Endothelial cell of umbilical vein (primary cell): ENCODE measurements around the gene ZNF75A. TPM values are rescaled to one million over a fixed set of nuclear protein-coding genes. Genes with fewer than 3 reads are reported as not detected.

Experiments used
- BruUV-seq: library from RNA; stranded (reverse); fragments of 400-500 nt; replicated peaks from 2 replicates; lab custom pipeline; 2021; lab: Mats Ljungman, UMichigan
- CTCF ChIA-PET: fragments of 300-600, 350-600 bp; sonication (Branson Sonifier 250); formaldehyde crosslinking; loops from one replicate; lab custom pipeline; 2021; ENCODE audit warnings: antibody characterized with exemption, inconsistent platforms; lab: Charles Lee
- POLR2A ChIA-PET: fragments of 300-600, 350-600 bp; sonication (Branson Sonifier 250); formaldehyde crosslinking; loops from one replicate; lab custom pipeline; 2021; ENCODE audit warnings: antibody characterized with exemption, inconsistent platforms; lab: Charles Lee
- DNase-seq: peaks from one replicate; pipeline ENCODE4 v3.0.0-alpha.2; 2011; ENCODE audit warnings: low read depth, low spot score
- FAIRE-seq: peaks from 2 replicates; lab custom pipeline; 2011; peaks lifted over from hg19 to GRCh38; lab: Jason Lieb, UNC
- H2AFZ ChIP-seq: 2 replicates; pipeline ENCODE4 v1.6.0; 2012; ENCODE audit warnings: low read depth, low read length, control low read depth, inconsistent platforms
- H3K27ac ChIP-seq: 2 replicates; pipeline ENCODE4 v1.5.1; 2011; ENCODE audit warnings: low read depth, mild to moderate bottlenecking, control low read depth, low read length, moderate library complexity; ENCODE audit not compliant: insufficient read depth
- H3K27me3 ChIP-seq, 2 experiments: 2 replicates each; pipeline versions ENCODE4 v1.6.0 to v1.6.1; 2011; ENCODE audit warnings: low read length in 2 of 2, mixed read lengths in 1 of 2; ENCODE audit not compliant: control insufficient read depth in 2 of 2, insufficient read depth in 2 of 2
- H3K36me3 ChIP-seq, 2 experiments: 2 replicates in 1 of 2; 3 replicates in 1 of 2; pipeline ENCODE4 v1.5.1; 2011; ENCODE audit warnings: low read length in 2 of 2, mild to moderate bottlenecking in 1 of 2, moderate library complexity in 1 of 2; ENCODE audit not compliant: control insufficient read depth in 2 of 2, insufficient read depth in 2 of 2; ENCODE audit errors: extremely low read depth in 1 of 2
- H3K4me1 ChIP-seq: 3 replicates; pipeline ENCODE4 v1.5.1; 2011; ENCODE audit warnings: mild to moderate bottlenecking, low read length; ENCODE audit not compliant: control insufficient read depth, insufficient read depth; ENCODE audit errors: extremely low read depth
- H3K4me2 ChIP-seq: 2 replicates; pipeline ENCODE4 v1.6.1; 2011; ENCODE audit warnings: low read length, control low read depth, mixed read lengths; ENCODE audit not compliant: insufficient read depth
- H3K4me3 ChIP-seq, 3 experiments: fragments of 200-600 bp in 1 of 3; sonication (generic), shearing (Covaris generic) in 1 of 3; replicated peaks in 1 of 3; 2 replicates each; pipeline ENCODE4 v1.5.1; 2011 to 2016; ENCODE audit warnings: control low read depth in 3 of 3, low read length in 3 of 3, mild to moderate bottlenecking in 2 of 3, inconsistent platforms in 1 of 3, low read depth in 1 of 3, moderate library complexity in 1 of 3; ENCODE audit not compliant: insufficient read depth in 1 of 3
- H3K79me2 ChIP-seq: 2 replicates; pipeline ENCODE4 v1.6.0; 2012; ENCODE audit warnings: low read length, inconsistent platforms; ENCODE audit not compliant: control insufficient read depth, insufficient read depth
- H3K9ac ChIP-seq: replicated peaks from 2 replicates; pipeline ENCODE3; 2011; ENCODE audit warnings: low read length, control low read depth; ENCODE audit not compliant: insufficient read depth; ENCODE audit errors: extremely low read depth
- H3K9me1 ChIP-seq: replicated peaks from 3 replicates; pipeline ENCODE4 v1.6.0; 2011; ENCODE audit warnings: mild to moderate bottlenecking, low read length; ENCODE audit not compliant: control insufficient read depth, insufficient read depth; ENCODE audit errors: extremely low read depth
- H3K9me3 ChIP-seq: replicated peaks from 2 replicates; pipeline ENCODE4 v1.5.1; 2012; ENCODE audit warnings: low read length, inconsistent platforms; ENCODE audit not compliant: control insufficient read depth, insufficient read depth
- H4K20me1 ChIP-seq: replicated peaks from 2 replicates; pipeline ENCODE3; 2011; ENCODE audit warnings: mild to moderate bottlenecking, low read length; ENCODE audit not compliant: control insufficient read depth, insufficient read depth; ENCODE audit errors: extremely low read depth
- EZH2 ChIP-seq: IDR thresholded peaks from 2 replicates; pipeline ENCODE4 v1.6.1; 2012; ENCODE audit warnings: borderline replicate concordance, low read depth, mild to moderate bottlenecking, moderate library complexity, low read length, inconsistent platforms; ENCODE audit not compliant: severe bottlenecking
- FOS ChIP-seq: IDR thresholded peaks from 2 replicates; pipeline ENCODE4 v1.6.1; 2011; ENCODE audit warnings: mild to moderate bottlenecking, low read length, moderate library complexity, borderline replicate concordance; ENCODE audit not compliant: insufficient read depth
- GATA2 ChIP-seq: IDR thresholded peaks from 2 replicates; pipeline ENCODE4 v1.7.0; 2011; ENCODE audit warnings: low read depth, mild to moderate bottlenecking, moderate library complexity, mixed read lengths, low read length; ENCODE audit not compliant: insufficient read length, insufficient read depth
- JUN ChIP-seq: IDR thresholded peaks from 2 replicates; pipeline ENCODE4 v1.6.1; 2011; ENCODE audit warnings: borderline replicate concordance, low read depth; ENCODE audit not compliant: insufficient read length, insufficient read depth
- MYC ChIP-seq: IDR thresholded peaks from one replicate; pipeline ENCODE4 v1.6.1; 2011; ENCODE audit warnings: mild to moderate bottlenecking, low read depth, low read length
- POLR2A ChIP-seq: IDR thresholded peaks from 2 replicates; pipeline ENCODE4 v1.6.1; 2012; ENCODE audit warnings: low read depth, mild to moderate bottlenecking, control low read depth, low read length
- POLR2AphosphoS5 ChIP-seq: IDR thresholded peaks from 2 replicates; pipeline ENCODE4 v1.6.1; 2012; ENCODE audit warnings: low read depth, mild to moderate bottlenecking, control low read depth, low read length, moderate library complexity; ENCODE audit not compliant: insufficient read depth
- dilution Hi-C: fragments of 300-500 bp; cut with MboI; formaldehyde crosslinking; loops from one replicate; pipeline ENCODE4 v1.15.0; 2019; ENCODE audit warnings: low sequenced_read_pairs; ENCODE audit not compliant: extremely low pct_ligation_motif_present
- intact Hi-C: fragments of 100-400 bp; cut with micrococcal nuclease; formaldehyde crosslinking; loops from one replicate; pipeline ENCODE4 v1.10.0; 2022
- polyA plus RNA-seq, 4 experiments: library from polyadenylated mRNA; depleted of rRNA in 3 of 4; stranded (reverse) in 3 of 4; unstranded in 1 of 4; fragments of >200 nt; gene quantifications; 2 replicates each; pipeline versions ENCODE4 v1.2.1 to v1.2.3, GENCODE V29; 2011 to 2012; ENCODE audit warnings: missing spikeins in 1 of 4
- total RNA-seq: library from RNA; stranded (reverse); gene quantifications from 2 replicates; pipeline ENCODE4 v1.2.3, GENCODE V29; 2021
- TF ChIP-seq, protein P1 (sequence below), 2 donors: IDR thresholded peaks; 1 replicate in 1 of 2; 2 replicates in 1 of 2; pipeline ENCODE4 v1.5.1; 2011; ENCODE audit warnings: low read length in 2 of 2, mild to moderate bottlenecking in 2 of 2, moderate library complexity in 2 of 2, control low read depth in 1 of 2, inconsistent platforms in 1 of 2, low read depth in 1 of 2; ENCODE audit not compliant: insufficient read depth in 1 of 2; ENCODE audit errors: extremely low read depth in 1 of 2
- TF ChIP-seq, protein P2 (sequence below): IDR thresholded peaks from 2 replicates; pipeline ENCODE4 v1.6.1; 2011; ENCODE audit not compliant: insufficient read depth, insufficient read length

Gene ZNF75A
- total and polyA plus RNA-seq, 2 donors (not counting 3 experiments of a cell fraction or from before 2014, with no cell fraction given): 8.3 to 28.4 TPM

DNA sequence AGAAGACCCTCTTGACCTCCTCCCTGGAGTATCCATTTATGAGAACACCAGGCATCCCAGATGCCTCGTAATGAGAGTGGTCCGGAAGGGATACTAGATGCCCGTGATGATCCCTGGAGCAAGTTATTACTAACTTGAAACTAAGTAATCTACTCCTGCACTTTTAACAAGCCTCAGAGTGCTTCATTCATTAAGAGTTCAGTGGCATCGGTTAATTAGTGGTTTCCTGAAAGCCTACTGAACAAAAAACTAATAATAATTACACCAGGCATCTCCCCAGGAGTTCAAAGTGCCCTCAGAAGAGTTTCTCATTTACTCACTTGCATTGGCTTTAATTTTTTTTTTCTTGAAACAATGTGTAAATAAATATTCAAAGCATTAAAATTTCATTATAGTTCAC lies 22.2 kb downstream of the ZNF75A start:
- no peaks in the 10 kb centered on the region for H3K9me3 ChIP-seq
- dilution Hi-C loops: no loop called here
- H3K27me3 ChIP-seq: peaks cover 0 to 7% of the 10 kb centered on the region in 2 experiments
- H3K79me2 ChIP-seq: no peaks in the 10 kb centered on the region
- H3K9ac ChIP-seq: no peak overlapping the region
- intact Hi-C loops: no loop called here
- POLR2A ChIA-PET: no interaction called here
- H3K4me2 ChIP-seq: no peak overlapping the region
- no peaks in the 10 kb centered on the region for H3K9me1 ChIP-seq
- H4K20me1 ChIP-seq: no peaks in the 10 kb centered on the region
- no peak for FAIRE-seq
- DNase-seq: no peak
- CTCF ChIA-PET: no interaction called here
- H3K36me3 ChIP-seq: no peaks in the 10 kb centered on the region
- H3K4me3 ChIP-seq: no peak overlapping the region
- H3K27ac ChIP-seq: no peak overlapping the region
- no peak overlapping the region for H2AFZ ChIP-seq
- H3K4me1 ChIP-seq: no peaks in the 10 kb centered on the region
- no TSS peak for BruUV-seq
- TF ChIP-seq POLR2A (no peak), POLR2AphosphoS5 (no peak), JUN (no peak), GATA2 (no peak), FOS (no peak), EZH2 (no peak), MYC (no peak)
- TF ChIP-seq, protein P1, sequence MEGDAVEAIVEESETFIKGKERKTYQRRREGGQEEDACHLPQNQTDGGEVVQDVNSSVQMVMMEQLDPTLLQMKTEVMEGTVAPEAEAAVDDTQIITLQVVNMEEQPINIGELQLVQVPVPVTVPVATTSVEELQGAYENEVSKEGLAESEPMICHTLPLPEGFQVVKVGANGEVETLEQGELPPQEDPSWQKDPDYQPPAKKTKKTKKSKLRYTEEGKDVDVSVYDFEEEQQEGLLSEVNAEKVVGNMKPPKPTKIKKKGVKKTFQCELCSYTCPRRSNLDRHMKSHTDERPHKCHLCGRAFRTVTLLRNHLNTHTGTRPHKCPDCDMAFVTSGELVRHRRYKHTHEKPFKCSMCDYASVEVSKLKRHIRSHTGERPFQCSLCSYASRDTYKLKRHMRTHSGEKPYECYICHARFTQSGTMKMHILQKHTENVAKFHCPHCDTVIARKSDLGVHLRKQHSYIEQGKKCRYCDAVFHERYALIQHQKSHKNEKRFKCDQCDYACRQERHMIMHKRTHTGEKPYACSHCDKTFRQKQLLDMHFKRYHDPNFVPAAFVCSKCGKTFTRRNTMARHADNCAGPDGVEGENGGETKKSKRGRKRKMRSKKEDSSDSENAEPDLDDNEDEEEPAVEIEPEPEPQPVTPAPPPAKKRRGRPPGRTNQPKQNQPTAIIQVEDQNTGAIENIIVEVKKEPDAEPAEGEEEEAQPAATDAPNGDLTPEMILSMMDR (IDR thresholded peaks at IDR 0.05; ENCODE audit: extremely low read depth in 1 of 2, insufficient read depth in 1 of 2, low read depth in 1 of 2, low read length in 2 of 2): no peak
- TF ChIP-seq, protein P2, sequence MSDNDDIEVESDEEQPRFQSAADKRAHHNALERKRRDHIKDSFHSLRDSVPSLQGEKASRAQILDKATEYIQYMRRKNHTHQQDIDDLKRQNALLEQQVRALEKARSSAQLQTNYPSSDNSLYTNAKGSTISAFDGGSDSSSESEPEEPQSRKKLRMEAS: no peak
